Measurements from ENCODE around the gene TLX2.
"Not testable (repeated sequence)": the region's sequence is repeated elsewhere in the genome, so short reads cannot be mapped to it uniquely, and the experiment has no call there.

Gene TLX2

DNA sequence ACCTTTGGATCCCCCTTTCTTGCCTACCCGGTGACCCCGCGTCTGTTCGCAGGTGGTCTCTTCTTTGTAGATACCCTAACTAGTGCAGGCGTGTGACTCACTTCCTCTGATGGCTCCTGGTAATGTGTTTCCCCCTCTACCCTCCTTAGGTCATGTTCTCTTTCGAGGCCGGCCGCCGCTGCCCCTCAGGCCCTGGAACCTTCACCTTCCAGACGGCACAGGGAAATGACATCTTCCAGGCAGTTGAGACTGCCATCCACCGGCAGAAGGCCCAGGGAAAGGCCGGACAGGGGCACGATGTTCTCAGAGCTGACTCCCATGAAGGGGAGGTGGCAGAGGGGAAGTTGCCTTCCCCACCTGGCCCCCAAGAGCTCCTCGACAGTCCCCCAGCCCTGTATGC is 41.9 kb downstream of the TLX2 start:
- DNase-seq = no peak

DNA sequence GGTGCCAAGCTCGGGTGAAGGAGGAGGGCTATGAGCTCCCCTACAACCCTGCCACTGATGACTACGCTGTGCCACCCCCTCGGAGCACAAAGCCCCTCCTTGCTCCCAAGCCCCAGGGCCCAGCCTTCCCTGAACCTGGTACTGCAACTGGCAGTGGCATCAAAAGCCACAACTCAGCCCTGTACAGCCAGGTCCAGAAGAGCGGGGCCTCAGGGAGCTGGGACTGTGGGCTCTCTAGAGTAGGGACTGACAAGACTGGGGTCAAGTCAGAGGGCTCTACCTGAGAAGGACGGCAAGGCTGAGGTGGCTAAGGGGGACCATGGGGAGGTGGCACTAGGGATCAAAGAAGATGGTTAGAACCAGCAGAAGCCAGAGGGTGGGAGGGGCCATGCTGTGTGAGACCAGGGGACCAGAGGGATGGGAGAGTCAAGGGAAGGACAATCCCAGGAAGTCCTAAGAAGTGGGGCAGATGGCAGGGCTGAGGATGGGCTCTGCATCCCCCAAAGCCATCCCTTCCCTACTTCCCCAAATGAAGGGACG is 42.7 kb downstream of the TLX2 start:
- no peak for DNase-seq

DNA sequence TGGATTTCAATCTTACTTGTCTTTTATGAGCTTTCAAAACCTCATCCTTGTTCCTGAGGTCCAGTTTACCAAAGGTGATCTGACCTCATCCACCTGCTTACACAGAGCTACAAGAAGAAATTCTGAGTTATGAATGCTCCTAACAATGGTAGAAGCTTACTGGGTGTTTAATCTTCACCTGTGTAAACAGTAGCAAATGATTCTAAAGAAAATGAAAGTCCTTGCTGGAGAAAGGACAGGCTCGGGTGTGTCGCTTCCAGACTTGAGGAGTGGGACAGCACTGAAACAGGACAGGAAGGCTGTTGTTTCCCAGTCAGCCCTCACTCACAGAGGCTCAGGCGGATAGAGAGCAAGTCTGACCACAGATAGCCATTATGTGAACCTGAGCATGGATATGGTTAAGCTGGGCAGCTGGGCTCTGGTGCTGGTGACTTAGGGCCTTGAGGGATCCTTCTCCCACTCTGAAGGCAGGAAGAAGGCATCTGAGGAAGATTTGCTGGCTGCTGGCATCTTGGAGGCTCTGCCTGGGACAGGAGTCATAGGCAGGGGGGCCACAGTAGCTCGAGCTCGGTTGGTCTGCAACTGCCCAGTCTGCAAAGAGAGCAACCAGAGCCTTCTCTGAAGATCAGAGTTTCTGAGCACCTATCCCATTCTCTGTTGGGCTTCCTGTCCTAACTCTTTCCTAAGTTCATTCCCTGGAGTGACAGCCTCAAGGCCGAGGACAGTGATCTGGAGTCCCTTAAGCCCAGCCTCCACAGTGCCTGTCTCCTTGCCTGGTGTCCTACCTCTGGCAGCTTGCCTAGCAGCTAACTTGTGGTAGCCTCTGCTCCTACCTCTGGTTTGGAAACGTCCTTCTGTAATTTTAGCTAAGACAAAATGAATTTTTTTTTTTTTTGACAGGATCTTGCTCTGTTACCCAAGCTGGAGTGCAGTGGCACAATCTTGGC is 44.3 kb downstream of the TLX2 start:
- no peak for DNase-seq

DNA sequence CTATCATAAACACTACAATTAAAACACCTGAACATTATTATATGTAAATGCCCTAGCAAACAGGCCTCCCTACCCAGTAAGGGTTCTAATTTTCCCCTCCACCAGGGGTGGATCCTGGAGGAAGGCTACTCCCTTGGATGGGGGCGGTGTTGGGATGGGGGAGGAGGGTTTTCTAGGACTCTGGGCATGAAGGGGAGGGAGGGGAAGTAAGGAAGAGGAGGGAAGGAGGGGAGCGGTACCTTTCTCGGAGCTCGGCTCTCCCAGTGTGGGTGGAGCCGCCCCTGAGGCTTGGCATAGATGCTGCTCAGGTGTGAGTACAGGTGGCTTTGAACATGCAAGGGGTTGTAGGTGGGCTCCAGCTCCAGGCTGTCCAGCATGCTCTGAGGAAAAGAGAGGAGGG is 45.7 kb downstream of the TLX2 start:
- no peak for DNase-seq

DNA sequence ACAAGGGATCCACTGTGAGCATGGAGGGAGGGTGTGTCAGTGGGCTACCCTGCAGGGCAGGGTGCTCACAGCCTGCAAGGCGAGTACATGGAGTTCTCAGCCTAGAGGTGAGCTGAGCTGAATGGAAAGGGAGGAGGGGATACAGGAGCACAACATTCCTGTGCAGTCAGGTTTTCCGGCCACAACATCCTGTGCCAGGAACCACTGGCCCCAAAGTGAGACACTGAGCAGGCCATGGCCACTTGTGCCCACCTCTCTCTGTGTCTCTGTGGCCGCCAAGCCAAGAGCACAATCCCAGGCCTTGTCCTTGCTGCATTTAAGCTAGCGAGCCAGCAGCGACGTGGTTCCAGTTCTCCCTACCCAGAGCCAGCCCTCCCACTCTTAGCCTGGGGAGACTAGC is 46.3 kb downstream of the TLX2 start:
- DNase-seq = no peak

DNA sequence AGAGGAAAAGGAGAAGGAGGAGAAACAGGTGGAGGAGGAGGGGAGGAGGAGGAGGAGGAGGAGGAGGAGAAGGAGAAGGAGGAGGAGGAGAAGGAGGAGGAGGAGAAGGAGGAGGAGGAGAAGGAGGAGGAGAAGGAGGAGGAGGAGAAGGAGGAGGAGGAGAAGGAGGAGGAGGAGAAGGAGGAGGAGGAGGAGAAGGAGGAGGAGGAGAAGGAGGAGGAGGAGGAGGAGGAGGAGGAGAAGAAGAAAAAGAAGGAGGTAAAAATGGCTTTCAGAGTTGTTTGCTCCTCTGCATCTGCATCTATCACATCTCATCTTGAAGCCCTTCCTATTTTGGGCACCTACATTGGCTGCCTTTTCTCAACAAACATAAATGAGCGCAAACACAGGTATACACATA is 46.8 kb downstream of the TLX2 start:
- DNase-seq = not testable (repeated sequence)

DNA sequence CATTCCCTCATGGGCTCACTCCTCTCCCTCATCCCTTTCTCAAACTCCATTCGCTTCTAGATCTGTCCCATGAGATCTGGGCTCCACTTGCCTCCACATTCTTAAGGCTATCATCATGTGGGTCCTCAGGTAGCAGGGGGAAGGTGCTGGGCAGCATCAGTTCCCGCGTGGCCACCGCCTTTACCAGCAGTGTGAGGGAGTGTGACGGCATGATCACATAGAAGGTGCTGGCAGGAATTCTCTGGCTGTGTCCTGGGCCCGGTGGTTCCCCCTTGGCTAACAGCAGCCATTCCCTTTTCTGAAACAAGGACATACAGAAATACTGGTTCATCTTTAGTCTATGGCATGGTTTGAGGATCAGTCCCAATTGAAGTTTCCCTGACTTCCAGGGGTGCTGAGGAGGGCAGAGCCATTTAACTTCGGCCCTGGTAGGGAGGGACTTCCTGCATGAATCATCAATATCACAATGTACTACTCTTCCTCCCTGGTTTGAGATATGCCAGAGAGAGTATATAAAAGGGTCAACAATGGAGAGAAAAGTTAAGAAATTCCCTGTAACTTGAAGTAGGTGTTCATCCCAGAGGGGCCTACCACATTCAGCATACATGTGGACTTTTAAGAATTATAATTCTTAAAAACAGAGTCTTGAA is 48.0 kb downstream of the TLX2 start:
- DNase-seq = no peak

DNA sequence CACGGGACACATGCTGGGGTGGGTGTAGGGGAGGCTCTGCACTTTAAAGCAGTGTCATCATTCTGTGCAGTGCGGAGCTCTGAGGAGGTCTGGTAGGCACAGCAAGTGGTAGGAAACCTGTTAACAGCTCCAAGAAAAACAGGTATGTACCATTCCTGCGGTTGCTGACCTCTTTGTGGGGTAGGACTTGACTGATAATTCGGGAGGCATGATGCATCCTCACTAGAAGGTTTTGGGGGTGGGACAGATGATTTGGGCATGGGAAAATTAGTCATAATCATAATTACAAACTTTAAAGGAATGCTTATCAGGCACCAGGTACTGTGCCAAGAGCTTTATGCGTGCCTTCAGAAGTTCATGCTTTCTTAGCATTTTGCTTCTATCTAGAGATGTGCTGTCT is 50.0 kb downstream of the TLX2 start:
- peak; percentile 57 for DNase-seq

DNA sequence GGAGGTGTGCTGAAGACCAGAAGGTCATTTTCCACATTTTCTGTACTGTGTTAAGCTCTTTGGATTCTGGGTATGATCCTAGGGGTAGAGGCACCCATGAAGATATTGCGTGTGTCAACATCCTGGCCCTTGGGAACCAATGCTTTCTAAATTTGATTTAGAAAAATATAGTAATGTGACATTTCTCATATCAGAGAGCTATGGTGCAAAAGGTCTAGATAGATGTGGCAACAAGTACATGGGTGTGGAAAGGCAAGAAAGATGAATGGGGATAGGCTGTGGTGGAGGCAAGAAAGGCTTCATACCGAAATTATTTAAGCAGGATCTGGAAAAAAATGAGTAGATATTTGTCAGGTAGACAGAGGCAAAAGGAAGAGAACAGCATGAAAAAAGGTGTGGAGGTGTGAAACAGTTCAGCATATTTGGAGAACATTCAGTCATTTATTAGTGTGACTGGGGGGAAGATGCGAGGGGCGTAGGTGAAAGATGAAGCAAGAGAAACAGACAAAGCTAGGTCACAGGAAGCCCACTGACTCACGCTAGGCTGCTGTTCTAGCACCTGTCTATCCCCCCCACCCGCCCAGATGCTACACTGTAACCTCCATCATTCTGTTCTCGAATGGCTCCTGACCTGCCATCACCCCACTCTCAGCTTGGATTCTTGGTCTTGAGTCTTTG is 52.0 kb downstream of the TLX2 start:
- DNase-seq = no peak

DNA sequence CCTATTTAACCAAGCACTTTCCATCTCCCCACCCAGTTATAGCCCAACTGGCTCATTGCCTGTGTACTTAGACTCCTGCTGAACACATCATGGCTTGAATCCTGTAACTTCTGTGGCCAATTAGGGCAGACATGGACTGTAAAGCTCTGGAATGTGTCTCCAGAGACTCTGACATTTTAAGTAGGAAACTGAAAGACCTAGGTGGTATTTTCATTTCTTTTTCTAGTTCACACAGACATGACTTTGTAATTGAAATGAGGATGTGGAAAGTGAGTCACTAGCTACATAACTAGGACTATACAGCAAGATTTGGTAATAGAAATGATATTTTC is 52.5 kb downstream of the TLX2 start:
- DNase-seq = peak; percentile 98

All from fibroblast of skin of abdomen (primary cell).